Endothelial cell of hepatic sinusoid (primary cell): ENCODE measurements around the gene NT5C2.
"Not testable (repeated sequence)": the region's sequence is repeated elsewhere in the genome, so short reads cannot be mapped to it uniquely, and the experiment has no call there.

Experiments
- in situ Hi-C: cut with HindIII; loops from 2 replicates; pipeline ENCODE4 v1.10.0; 2017; ENCODE audit warnings: low sequenced_read_pairs

Gene NT5C2

GRCh38 chr10:103203466-103203865 lies 10.4 kb upstream of the NT5C2 start:
- in situ Hi-C loops = no loop called here

DNA sequence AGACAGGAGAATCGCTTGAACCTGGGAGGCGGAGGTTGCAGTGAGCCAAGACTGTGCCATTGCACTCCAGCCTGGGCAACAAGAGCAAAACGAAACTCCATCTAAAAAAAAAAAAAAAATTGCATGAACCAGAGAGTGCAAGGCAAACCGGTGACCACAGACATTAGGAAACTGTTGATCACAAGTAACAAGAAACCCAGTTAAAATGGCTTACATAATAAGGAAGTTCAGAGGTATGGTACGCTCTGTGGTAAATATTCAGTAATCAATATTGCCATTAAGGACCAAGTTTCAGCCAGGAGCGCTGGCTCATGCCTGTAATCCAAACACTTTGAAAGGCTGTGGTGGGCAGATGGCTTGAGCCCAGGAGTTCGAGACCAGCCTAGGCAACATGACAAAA lies 9.2 kb upstream of the NT5C2 start:
- in situ Hi-C loops = no loop called here

GRCh38 chr10:103199488-103199887 lies 6.4 kb upstream of the NT5C2 start:
- in situ Hi-C loops = no loop called here

DNA sequence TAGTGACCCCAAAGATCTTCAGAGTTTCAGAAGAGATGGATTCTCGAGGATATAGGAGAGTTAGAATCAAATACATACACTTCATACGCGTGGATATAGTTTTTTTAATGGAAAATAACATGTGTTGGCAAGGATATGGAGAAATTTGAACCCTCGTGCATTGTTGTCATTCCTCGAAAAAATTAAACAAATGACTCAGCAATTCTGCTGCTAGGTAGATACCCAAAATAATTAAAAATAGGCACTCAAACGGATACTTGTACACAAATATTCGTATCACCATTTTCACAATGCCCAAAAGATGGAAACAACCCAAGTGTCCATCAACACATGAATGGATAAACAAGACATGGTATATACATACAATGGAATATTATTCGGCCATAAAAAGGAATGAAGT lies 5.6 kb upstream of the NT5C2 start:
- in situ Hi-C loops = no loop called here

- in situ Hi-C loops = no loop called here
Observed at GRCh38 chr10:103197903-103198302, 4.8 kb upstream of the NT5C2 start.

DNA sequence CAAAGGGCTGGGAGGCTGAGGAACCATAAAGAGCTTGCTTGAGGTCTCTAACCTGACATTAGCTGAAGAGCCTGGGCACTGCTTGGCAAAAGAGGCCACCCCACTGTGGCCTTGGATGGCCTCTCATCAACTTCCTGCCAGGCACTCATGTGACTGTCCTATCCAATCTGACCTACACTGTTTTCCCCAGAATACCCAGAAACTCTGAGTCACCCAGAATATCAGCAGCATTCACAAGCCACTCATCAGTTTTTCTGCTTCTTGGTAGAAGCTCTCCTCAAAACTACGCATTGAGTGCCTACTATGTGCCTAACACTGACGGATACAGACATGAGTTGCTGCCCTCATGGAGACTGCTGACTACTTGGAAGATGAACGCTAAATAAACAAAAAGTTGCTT lies 4.1 kb upstream of the NT5C2 start:
- in situ Hi-C loops = no loop called here

- in situ Hi-C loops = no loop called here
Observed at GRCh38 chr10:103196516-103196915, 3.4 kb upstream of the NT5C2 start.

- in situ Hi-C loops = loop anchor here (5.0 kb wide), 3 partner anchors 42 to 87 kb away; no protein-coding TSS in a partner anchor
Observed at GRCh38 chr10:103193820-103194529, 903 bp upstream of the NT5C2 start.

DNA sequence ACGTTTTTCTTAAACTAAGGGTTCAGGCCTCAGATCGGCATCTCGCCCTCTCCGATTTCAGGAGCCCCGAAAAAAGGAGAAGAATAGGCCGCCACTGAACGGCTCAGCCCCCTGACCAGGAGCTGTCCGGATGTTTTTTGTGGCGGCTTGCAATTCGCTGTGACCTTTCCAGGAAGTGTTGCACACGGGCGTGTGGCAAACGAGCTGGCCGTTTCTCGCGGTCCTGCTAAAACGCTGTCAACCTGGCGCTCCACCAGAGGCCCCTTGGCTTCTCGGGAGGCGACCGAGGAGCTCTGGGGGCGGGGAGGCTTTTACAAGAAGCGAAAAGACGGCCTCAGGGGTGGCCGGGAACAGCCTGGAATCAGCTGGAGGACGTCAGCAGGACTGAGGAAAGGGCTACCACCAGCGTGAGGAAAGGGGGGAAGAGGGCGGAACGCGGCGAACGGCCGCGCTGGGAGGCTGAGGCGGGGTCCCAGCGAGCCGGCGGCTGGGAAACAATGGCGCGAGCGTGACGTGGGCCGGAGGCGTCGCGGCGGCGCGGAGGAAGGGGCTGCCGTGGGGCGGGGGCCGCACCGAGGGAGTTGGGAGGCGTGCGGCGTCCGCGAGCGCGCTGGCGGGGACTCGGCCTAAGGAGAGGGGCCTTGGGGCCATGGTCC lies 493 bp downstream of the NT5C2 start:
- in situ Hi-C loops = loop anchor here (5.0 kb wide), 3 partner anchors 40 to 85 kb away; no protein-coding TSS in a partner anchor

DNA sequence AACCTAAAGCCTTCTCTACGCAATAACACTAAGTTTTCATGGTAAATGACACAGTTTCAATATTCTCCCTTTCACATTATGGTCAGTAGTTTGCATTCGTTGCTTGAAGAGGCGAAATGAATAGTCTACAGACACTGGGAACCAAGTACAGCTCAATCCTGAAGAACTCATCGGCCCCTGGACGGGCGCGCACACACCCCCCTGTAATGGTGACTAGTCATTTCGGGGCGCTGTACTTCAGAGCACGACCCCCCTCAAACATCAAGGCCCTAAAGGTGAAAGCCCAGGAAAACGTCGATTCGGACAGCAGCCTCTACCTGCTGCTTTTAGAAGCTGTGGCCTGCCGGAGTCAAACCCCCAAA lies 1.0 kb downstream of the NT5C2 start:
- in situ Hi-C loops = loop anchor here (5.0 kb wide), 3 partner anchors 40 to 85 kb away; no protein-coding TSS in a partner anchor

DNA sequence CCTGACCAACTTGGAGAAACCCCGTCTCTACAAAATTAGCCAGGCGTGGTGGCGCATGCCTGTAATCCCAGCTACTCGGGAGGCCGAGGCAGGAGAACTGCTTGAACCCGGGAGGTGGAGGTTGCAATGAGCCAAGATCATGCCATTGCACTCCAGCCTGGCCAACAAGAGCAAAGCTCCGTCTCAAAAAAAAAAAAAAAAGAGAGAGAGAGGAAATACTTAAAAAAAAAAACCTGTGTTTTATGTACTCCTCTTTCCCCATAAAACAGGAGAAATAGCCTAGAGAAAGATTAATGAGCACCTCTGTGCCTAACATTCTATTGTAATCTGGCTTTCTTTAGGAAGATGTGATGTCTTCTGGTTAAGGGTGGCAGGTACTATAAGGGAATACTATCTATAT lies 1.9 kb downstream of the NT5C2 start:
- in situ Hi-C loops = loop anchor here (5.0 kb wide), 3 partner anchors 39 to 84 kb away; no protein-coding TSS in a partner anchor

DNA sequence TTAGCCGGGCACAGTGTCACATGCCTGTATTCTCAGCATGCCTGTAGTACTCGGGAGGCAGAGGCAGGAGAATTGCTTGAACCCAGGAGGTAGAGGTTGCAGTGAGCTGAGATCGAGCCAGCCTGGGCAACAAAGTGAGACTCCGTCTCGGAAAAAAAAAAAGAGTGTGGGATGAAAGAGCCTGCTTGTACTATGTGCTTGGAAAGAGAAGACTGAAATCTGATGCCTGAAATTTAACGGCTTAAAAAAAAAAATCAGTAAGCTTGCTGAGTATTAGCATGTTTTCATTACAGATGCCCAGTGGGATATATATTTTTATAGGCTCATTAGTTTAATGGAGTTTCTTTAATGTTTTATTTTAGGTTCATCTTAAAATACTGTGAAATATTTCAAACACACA lies 4.2 kb downstream of the NT5C2 start:
- in situ Hi-C loops = no loop called here

DNA sequence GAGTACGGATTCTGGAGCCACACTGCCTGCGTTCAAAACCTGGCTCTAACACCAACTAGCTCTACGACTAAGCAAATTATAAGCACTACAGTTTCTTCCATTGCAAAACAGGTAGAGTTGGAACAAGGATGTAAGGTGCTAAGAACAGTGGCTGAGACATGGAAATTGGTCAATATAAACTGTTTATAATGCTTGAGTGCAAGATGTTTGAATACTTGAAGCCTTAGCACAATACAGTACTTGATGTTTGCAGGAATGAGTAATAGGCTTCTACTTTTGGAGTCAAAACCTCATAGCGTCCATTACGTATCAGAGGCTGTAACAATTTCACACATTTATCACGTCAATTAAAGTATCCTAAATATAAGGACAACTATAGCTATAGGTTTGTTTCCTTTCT lies 6.9 kb downstream of the NT5C2 start:
- in situ Hi-C loops = no loop called here

DNA sequence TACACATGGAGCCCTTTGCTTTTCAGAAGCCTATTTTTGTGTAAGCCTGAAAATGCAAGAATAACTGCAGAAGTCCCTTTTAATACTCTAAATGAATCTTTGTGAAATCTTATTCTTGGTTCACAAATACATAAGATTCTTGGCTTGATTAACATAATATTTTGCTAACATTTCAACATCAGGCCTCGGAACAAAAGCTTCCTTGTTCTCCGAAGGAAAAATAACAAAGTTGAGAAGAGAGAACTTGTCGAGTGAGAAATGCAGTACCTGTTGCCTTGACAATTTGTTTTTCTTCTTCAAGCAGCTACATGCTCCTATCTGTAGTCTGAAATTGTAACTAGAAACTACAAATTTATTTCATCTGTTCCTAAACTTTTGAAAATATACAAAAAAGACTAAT lies 8.5 kb downstream of the NT5C2 start:
- in situ Hi-C loops = no loop called here

DNA sequence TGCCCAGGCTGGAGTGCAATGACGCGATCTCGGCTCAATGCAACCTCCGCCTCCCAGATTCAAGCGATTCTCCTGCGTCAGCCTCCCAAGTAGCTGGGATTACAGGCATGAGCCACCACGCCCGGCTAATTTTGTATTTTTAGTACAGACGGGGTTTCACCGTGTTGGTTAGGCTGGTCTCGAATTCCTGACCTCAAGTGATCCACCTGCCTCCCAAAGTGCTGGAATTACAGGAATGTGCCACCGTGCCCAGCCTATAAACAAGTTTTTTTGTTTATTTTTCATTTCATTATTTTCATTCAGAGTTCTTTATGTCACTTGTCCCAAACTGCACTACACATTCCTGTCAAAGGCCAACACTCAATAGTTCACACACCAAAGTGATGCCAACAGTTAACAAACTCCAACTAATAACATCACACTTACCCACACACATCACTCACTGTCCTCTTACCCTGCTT lies 9.1 kb downstream of the NT5C2 start:
- in situ Hi-C loops = not testable (repeated sequence)

DNA sequence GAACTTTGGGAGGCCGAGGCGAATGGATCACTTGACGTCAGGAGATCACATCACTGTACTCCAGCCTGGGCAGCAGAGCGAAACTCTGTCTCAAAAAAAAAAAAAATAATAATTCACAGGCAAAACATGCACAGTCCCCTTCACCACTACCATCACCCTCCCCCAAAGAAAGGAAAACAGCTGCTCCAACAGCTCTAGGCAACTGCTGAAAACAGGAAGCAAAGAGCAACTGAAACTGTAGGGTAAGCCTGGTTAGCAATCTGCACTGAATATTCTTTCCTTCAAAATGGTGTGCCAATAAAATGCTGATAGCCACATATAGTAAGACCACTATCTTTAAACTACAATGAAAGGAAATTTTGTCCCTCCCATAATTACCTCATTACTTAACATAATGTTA lies 11.8 kb downstream of the NT5C2 start:
- in situ Hi-C loops = no loop called here

DNA sequence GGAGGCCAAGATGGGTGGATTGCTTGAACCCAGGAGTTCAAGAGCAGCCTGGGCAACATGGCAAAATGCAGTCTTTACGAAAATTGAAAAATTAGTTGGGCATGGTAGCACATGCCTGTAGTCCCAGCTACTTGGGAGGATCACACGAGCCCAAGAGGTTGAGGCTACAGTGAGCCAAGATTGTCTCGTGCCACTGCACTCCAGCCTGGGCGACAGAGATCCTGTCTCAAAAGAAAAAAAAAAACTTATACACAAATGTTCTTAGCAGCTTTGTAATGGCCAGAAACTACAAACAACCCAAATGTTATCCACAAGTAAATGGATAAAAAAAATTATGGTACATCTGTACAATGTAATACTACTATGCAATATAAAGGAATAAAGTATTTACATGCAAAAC lies 12.6 kb downstream of the NT5C2 start:
- in situ Hi-C loops = no loop called here

DNA sequence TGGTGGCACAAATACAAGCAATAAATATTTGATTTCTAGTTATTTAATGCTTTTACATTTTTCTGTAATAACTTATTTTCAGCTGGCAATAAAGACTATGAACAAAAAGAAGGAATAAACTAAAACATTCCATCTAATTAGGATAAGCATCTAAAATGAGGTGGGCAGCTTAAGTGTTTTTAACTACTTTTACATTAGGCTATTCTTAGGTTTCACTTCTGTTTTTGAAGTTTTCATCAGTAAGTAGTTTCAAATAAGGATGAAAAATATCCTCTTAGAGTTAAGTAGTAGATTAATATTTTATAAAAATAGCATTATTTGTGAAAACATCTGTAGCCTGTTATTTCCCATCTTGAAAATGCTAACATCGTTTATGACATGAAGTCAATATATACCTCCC lies 15.9 kb downstream of the NT5C2 start:
- in situ Hi-C loops = no loop called here

- in situ Hi-C loops = no loop called here
Observed at GRCh38 chr10:103175580-103176285, 17.3 kb downstream of the NT5C2 start.

DNA sequence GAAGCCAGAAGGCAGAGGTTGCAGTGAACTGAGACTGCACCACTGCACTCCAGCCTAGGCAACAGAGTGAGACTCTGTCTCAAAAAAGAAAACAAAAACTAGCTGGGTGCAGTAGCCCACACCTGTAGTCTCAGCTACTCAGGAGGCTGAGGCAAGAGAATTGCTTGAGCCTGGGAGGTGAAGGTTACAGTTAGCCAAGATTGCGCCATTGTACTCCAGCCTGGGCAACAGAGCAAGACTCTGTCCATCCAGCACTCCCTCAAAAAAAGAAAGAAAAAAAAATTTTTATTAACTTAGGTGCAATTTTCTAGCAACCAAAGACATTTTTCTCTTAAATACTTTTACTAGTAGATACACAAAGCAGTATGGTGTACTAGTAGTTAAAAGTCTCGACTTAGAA lies 18.7 kb downstream of the NT5C2 start:
- in situ Hi-C loops = not testable (repeated sequence)

DNA sequence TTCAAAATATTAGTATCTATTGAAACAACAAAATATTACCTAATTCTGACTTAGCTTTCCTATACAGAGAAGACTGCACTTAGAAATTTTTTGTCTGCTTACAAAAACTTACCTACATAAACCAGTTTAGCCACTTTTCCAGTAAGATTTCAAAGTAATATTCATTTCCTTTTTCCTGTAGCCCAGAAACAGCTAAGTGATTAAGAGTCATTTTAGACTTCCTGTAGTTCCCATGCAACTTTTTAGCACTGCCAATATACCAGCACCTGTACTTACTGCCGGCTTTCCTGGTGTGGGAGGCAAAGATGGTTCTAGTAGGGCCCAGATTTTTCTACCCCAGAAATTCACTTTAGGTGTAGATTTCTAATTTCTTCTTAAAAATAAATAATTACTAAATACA lies 21.8 kb downstream of the NT5C2 start:
- in situ Hi-C loops = no loop called here

DNA sequence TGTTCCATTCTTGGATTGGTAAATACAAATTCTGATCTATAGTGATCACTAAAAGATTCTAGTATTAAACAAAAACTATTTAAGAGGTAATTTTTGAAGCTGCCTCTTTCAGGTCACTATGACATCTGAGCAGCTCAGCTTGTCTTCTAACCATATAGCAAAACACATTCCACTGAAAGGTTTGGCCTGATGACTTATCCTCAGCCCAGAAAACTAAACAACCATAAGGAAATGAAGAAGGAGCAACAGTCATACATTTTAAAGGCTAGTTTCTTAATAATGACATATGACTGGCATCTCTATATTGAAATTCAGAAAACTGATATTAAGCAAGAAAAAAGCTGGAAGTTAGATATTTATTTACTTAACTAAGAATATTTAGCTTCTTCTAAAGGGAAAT lies 24.6 kb downstream of the NT5C2 start:
- in situ Hi-C loops = no loop called here
